RCC 7860 (cell line): ENCODE results near the gene SLC25A25.
"Not testable (repeated sequence)": the region's sequence is repeated elsewhere in the genome, so short reads cannot be mapped to it uniquely, and the experiment has no call there.

Source experiments
- DNase-seq: peaks from one replicate; pipeline ENCODE4 v3.0.0-alpha.2; 2015; ENCODE audit warnings: low spot score
- FAIRE-seq: peaks from 2 replicates; lab custom pipeline; 2012; peaks lifted over from hg19 to GRCh38; lab: Jason Lieb, UNC

Gene SLC25A25

GRCh38 chr9:128067645-128068385 lies at the start of gene SLC25A25:
Gene SLC25A25, plus strand, starts transcription at chr9:128068232. Its CDS starts 88 bp downstream, at chr9:128068320.
- peak; percentile 98 for DNase-seq

GRCh38 chr9:128020692-128021091 lies 47.3 kb upstream of the SLC25A25 start:
- DNase-seq (no peak), FAIRE-seq (no peak)

More at GRCh38 chr9:128067645-128068385, at the start of gene SLC25A25:
- FAIRE-seq = no peak

- DNase-seq (no peak), FAIRE-seq (no peak)
These were observed 46.9 kb upstream of the SLC25A25 start for GRCh38 chr9:128021098-128021497.

- FAIRE-seq (no peak), DNase-seq (peak; percentile 24)
These were observed 45.1 kb upstream of the SLC25A25 start for GRCh38 chr9:128022886-128023285.

- FAIRE-seq, DNase-seq: not testable (repeated sequence)
These were observed 44.4 kb upstream of the SLC25A25 start for GRCh38 chr9:128023671-128024070.

GRCh38 chr9:128024761-128025308 lies 43.2 kb upstream of the SLC25A25 start:
- FAIRE-seq (no peak), DNase-seq (no peak)

- no peak for DNase-seq
- no peak for FAIRE-seq
These were observed 42.3 kb upstream of the SLC25A25 start for GRCh38 chr9:128025736-128026135.

- no peak for FAIRE-seq
- no peak for DNase-seq
These were observed 41.7 kb upstream of the SLC25A25 start for GRCh38 chr9:128026255-128026772.

- FAIRE-seq (no peak), DNase-seq (no peak)
These were observed 41.1 kb upstream of the SLC25A25 start for GRCh38 chr9:128026773-128027541.

GRCh38 chr9:128027705-128028104 lies 40.3 kb upstream of the SLC25A25 start:
- FAIRE-seq = no peak
- DNase-seq = no peak

GRCh38 chr9:128033609-128034008 lies 34.4 kb upstream of the SLC25A25 start:
- no peak for FAIRE-seq

GRCh38 chr9:128034821-128035652 lies 33.0 kb upstream of the SLC25A25 start:
- FAIRE-seq (no peak), DNase-seq (peak; percentile 63)

More at GRCh38 chr9:128033609-128034008, 34.4 kb upstream of the SLC25A25 start:
- no peak for DNase-seq

- not testable (repeated sequence) for DNase-seq, FAIRE-seq
These were observed 31.5 kb upstream of the SLC25A25 start for GRCh38 chr9:128036522-128036921.

GRCh38 chr9:128040783-128041182 lies 27.2 kb upstream of the SLC25A25 start:
- FAIRE-seq, DNase-seq: not testable (repeated sequence)

- no peak for DNase-seq
- FAIRE-seq = no peak
These were observed 26.0 kb upstream of the SLC25A25 start for GRCh38 chr9:128042043-128042442.

GRCh38 chr9:128043467-128043868 lies 24.6 kb upstream of the SLC25A25 start:
- DNase-seq (no peak), FAIRE-seq (no peak)

GRCh38 chr9:128045409-128045808 lies 22.6 kb upstream of the SLC25A25 start:
- not testable (repeated sequence) for FAIRE-seq

GRCh38 chr9:128045831-128046230 lies 22.2 kb upstream of the SLC25A25 start:
- FAIRE-seq = no peak

More at GRCh38 chr9:128045409-128045808, 22.6 kb upstream of the SLC25A25 start:
- DNase-seq = not testable (repeated sequence)

GRCh38 chr9:128047231-128047630 lies 20.8 kb upstream of the SLC25A25 start:
- FAIRE-seq (no peak), DNase-seq (no peak)

More at GRCh38 chr9:128045831-128046230, 22.2 kb upstream of the SLC25A25 start:
- DNase-seq = no peak

- FAIRE-seq (no peak), DNase-seq (no peak)
These were observed 19.4 kb upstream of the SLC25A25 start for GRCh38 chr9:128048663-128049062.
